GM23338 (cell line): ENCODE data around the gene RABGAP1L. TPM values are rescaled to one million over a fixed set of nuclear protein-coding genes. Genes with fewer than 3 reads are reported as not detected.

ENCODE experiments used
- ATAC-seq: fragments of 200-7000 bp; cut with Tn5 transposase; 3 replicates; pipeline ENCODE4 v1.9.1; 2020
- DNase-seq: peaks from one replicate; pipeline ENCODE4 v3.0.0-alpha.2; 2015; ENCODE audit warnings: low spot score
- H2AFZ ChIP-seq: fragments of 200-600 bp; sonication (generic); 2 replicates; pipeline ENCODE4 v1.8.0; 2016; ENCODE audit warnings: antibody characterized with exemption, mild to moderate bottlenecking, moderate library complexity
- H3F3A ChIP-seq: fragments of 200-600 bp; sonication (generic); replicated peaks from 2 replicates; pipeline ENCODE4 v1.8.0; 2017; ENCODE audit warnings: antibody characterized with exemption, mixed run types, low read depth
- H3K27ac ChIP-seq: fragments of 200-600 bp; sonication (generic); 2 replicates; pipeline ENCODE4 v1.6.1; 2016; ENCODE audit warnings: low read depth
- H3K27me3 ChIP-seq: fragments of 200-600 bp; sonication (generic); 2 replicates; pipeline ENCODE4 v1.8.0; 2016; ENCODE audit warnings: mild to moderate bottlenecking, mixed run types, moderate library complexity; ENCODE audit not compliant: insufficient read depth
- H3K36me3 ChIP-seq: fragments of 200-600 bp; sonication (generic); 2 replicates; pipeline ENCODE4 v1.8.0; 2016; ENCODE audit warnings: mild to moderate bottlenecking; ENCODE audit not compliant: insufficient read depth
- H3K4me1 ChIP-seq: fragments of 200-600 bp; sonication (generic); 2 replicates; pipeline ENCODE4 v1.8.0; 2016; ENCODE audit warnings: mild to moderate bottlenecking, moderate library complexity; ENCODE audit not compliant: insufficient read depth
- H3K4me2 ChIP-seq: fragments of 200-600 bp; sonication (generic); 2 replicates; pipeline ENCODE4 v1.7.1; 2017; ENCODE audit warnings: mixed run types
- H3K4me3 ChIP-seq: fragments of 200-600 bp; sonication (generic); 2 replicates; pipeline ENCODE4 v1.6.1; 2016; ENCODE audit warnings: mixed run types
- H3K79me2 ChIP-seq: fragments of 200-600 bp; sonication (generic); replicated peaks from 2 replicates; pipeline ENCODE4 v1.8.0; 2017; ENCODE audit warnings: mild to moderate bottlenecking; ENCODE audit not compliant: insufficient read depth
- H3K9me2 ChIP-seq: fragments of 200-600 bp; sonication (generic); 2 replicates; pipeline ENCODE4 v1.8.0; 2017; ENCODE audit not compliant: insufficient read depth
- H4K20me1 ChIP-seq: fragments of 200-600 bp; sonication (generic); replicated peaks from 2 replicates; pipeline ENCODE4 v1.8.0; 2017; ENCODE audit warnings: mild to moderate bottlenecking; ENCODE audit not compliant: insufficient read depth
- H3K27ac Mint-ChIP-seq: 2 replicates; pipeline ENCODE4 v1.8.0; 2020; ENCODE audit warnings: inconsistent platforms, mild to moderate bottlenecking, moderate library complexity, mixed read lengths
- H3K27me3 Mint-ChIP-seq: 3 replicates; pipeline ENCODE4 v1.8.0; 2022; ENCODE audit warnings: low read depth, mild to moderate bottlenecking, moderate library complexity, mixed read lengths, inconsistent platforms; ENCODE audit not compliant: insufficient read depth, poor library complexity
- H3K36me3 Mint-ChIP-seq: 3 replicates; pipeline ENCODE4 v1.8.0; 2021; ENCODE audit warnings: low read depth, mild to moderate bottlenecking, inconsistent platforms, moderate library complexity, mixed read lengths
- H3K4me1 Mint-ChIP-seq: 3 replicates; pipeline ENCODE4 v1.8.0; 2020; ENCODE audit warnings: mild to moderate bottlenecking, inconsistent platforms, mixed read lengths
- H3K4me3 Mint-ChIP-seq: 3 replicates; pipeline ENCODE4 v1.8.0; 2021; ENCODE audit warnings: moderate library complexity, mild to moderate bottlenecking, inconsistent platforms, mixed read lengths
- H3K9me3 Mint-ChIP-seq: 3 replicates; pipeline ENCODE4 v1.8.0; 2020; ENCODE audit warnings: moderate library complexity, mild to moderate bottlenecking, inconsistent platforms, mixed read lengths
- CREB1 ChIP-seq: fragments of 250-450 bp; sonication (Bioruptor Pico); IDR thresholded peaks from 2 replicates; pipeline ENCODE4 v1.5.0; 2020; ENCODE audit warnings: low read depth, mild to moderate bottlenecking, moderate library complexity
- EZH2phosphoT487 ChIP-seq: fragments of 200-600 bp; sonication (generic); IDR thresholded peaks from one replicate; pipeline ENCODE4 v1.8.1; 2018; ENCODE audit warnings: antibody characterized with exemption; ENCODE audit not compliant: unreplicated experiment
- JUNB ChIP-seq: IDR thresholded peaks from one replicate; pipeline ENCODE4 v1.6.1; 2016; ENCODE audit warnings: antibody characterized with exemption; ENCODE audit not compliant: unreplicated experiment
- NANOG ChIP-seq: IDR thresholded peaks from 2 replicates; pipeline ENCODE4 v1.6.1; 2016; ENCODE audit warnings: antibody characterized with exemption, borderline replicate concordance
- POLR2AphosphoS5 ChIP-seq: IDR thresholded peaks from 2 replicates; pipeline ENCODE4 v1.6.1; 2016; ENCODE audit warnings: antibody characterized with exemption, low read depth
- ZNF331 ChIP-seq: fragments of 250-450 bp; sonication (Bioruptor Pico); IDR thresholded peaks from 2 replicates; pipeline ENCODE4 v1.5.0; 2020; ENCODE audit warnings: low read depth, mild to moderate bottlenecking, moderate library complexity
- polyA plus RNA-seq: library from polyadenylated mRNA; unstranded; fragments of >200 nt; fragmentation: Nextera tagmentation; extraction: Ambion mirVana; gene quantifications from 2 replicates; pipeline ENCODE4 v1.2.1, GENCODE V29; 2016
- total RNA-seq: library from RNA; depleted of rRNA; stranded (reverse); fragments of >200 nt; shearing (Covaris generic); gene quantifications from 2 replicates; pipeline ENCODE4 v1.2.3, GENCODE V29; 2014
- TF ChIP-seq, protein P1 (sequence below): fragments of 250-450 bp; sonication (Bioruptor Pico); IDR thresholded peaks from 2 replicates; pipeline ENCODE4 v1.5.0; 2020; ENCODE audit warnings: mild to moderate bottlenecking, moderate library complexity
- TF ChIP-seq, protein P2 (sequence below): IDR thresholded peaks from one replicate; pipeline ENCODE4 v1.6.1; 2018; ENCODE audit warnings: antibody characterized with exemption; ENCODE audit not compliant: unreplicated experiment
- TF ChIP-seq, protein P3 (sequence below), 2 experiments: fragments of 200-600 bp in 1 of 2; sonication (generic) in 1 of 2; conservative IDR thresholded peaks; 2 replicates each; pipeline versions ENCODE4 v1.5.1 to v1.6.1; 2016 to 2017; ENCODE audit warnings: antibody characterized with exemption in 2 of 2, low read depth in 2 of 2, mild to moderate bottlenecking in 2 of 2, moderate library complexity in 1 of 2

The RABGAP1L gene
- total and polyA plus RNA-seq, 2 experiments from 2014 or later: 83.2 to 136 TPM

DNA sequence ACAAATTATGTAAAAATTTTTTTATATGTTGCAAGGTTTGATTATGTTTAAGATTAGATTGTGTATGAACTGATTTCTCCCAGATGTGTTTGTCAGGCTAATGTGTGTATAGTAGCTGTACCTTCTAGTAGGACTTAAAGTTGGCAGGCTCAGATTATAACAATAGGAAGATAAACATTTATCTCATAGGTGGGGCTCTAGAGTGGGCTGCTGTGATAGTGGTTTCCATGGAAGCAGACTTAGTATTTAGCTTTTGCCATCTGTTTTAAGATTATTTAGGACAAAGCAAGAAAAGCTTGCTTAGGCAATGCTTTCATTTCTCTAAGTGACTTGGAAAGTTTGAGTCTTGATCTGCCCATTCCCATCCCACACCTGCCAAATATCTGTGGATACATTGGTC lies 652.7 kb downstream of the RABGAP1L start:
- Histone ChIP-seq H3K27ac (no peak overlapping the region), H3K79me2 (no peaks in the 10 kb centered on the region), H2AFZ (no peak overlapping the region), H3K9me2 (no peaks in the 10 kb centered on the region), H3K4me1 (no peaks in the 10 kb centered on the region), H3K27me3 (no peaks in the 10 kb centered on the region), H3K4me3 (no peak overlapping the region), H4K20me1 (no peaks in the 10 kb centered on the region), H3K36me3 (no peaks in the 10 kb centered on the region), H3F3A (no peaks in the 10 kb centered on the region), H3K4me2 (no peak overlapping the region)
- H3K4me3 Mint-ChIP-seq: no peak overlapping the region
- peaks cover 13% of the 10 kb centered on the region for H3K4me1 Mint-ChIP-seq
- H3K9me3 Mint-ChIP-seq: no peaks in the 10 kb centered on the region
- TF ChIP-seq EZH2phosphoT487 (no peak), ZNF331 (no peak), CREB1 (no peak), POLR2AphosphoS5 (no peak), NANOG (no peak), JUNB (no peak)
- TF ChIP-seq, protein P1, sequence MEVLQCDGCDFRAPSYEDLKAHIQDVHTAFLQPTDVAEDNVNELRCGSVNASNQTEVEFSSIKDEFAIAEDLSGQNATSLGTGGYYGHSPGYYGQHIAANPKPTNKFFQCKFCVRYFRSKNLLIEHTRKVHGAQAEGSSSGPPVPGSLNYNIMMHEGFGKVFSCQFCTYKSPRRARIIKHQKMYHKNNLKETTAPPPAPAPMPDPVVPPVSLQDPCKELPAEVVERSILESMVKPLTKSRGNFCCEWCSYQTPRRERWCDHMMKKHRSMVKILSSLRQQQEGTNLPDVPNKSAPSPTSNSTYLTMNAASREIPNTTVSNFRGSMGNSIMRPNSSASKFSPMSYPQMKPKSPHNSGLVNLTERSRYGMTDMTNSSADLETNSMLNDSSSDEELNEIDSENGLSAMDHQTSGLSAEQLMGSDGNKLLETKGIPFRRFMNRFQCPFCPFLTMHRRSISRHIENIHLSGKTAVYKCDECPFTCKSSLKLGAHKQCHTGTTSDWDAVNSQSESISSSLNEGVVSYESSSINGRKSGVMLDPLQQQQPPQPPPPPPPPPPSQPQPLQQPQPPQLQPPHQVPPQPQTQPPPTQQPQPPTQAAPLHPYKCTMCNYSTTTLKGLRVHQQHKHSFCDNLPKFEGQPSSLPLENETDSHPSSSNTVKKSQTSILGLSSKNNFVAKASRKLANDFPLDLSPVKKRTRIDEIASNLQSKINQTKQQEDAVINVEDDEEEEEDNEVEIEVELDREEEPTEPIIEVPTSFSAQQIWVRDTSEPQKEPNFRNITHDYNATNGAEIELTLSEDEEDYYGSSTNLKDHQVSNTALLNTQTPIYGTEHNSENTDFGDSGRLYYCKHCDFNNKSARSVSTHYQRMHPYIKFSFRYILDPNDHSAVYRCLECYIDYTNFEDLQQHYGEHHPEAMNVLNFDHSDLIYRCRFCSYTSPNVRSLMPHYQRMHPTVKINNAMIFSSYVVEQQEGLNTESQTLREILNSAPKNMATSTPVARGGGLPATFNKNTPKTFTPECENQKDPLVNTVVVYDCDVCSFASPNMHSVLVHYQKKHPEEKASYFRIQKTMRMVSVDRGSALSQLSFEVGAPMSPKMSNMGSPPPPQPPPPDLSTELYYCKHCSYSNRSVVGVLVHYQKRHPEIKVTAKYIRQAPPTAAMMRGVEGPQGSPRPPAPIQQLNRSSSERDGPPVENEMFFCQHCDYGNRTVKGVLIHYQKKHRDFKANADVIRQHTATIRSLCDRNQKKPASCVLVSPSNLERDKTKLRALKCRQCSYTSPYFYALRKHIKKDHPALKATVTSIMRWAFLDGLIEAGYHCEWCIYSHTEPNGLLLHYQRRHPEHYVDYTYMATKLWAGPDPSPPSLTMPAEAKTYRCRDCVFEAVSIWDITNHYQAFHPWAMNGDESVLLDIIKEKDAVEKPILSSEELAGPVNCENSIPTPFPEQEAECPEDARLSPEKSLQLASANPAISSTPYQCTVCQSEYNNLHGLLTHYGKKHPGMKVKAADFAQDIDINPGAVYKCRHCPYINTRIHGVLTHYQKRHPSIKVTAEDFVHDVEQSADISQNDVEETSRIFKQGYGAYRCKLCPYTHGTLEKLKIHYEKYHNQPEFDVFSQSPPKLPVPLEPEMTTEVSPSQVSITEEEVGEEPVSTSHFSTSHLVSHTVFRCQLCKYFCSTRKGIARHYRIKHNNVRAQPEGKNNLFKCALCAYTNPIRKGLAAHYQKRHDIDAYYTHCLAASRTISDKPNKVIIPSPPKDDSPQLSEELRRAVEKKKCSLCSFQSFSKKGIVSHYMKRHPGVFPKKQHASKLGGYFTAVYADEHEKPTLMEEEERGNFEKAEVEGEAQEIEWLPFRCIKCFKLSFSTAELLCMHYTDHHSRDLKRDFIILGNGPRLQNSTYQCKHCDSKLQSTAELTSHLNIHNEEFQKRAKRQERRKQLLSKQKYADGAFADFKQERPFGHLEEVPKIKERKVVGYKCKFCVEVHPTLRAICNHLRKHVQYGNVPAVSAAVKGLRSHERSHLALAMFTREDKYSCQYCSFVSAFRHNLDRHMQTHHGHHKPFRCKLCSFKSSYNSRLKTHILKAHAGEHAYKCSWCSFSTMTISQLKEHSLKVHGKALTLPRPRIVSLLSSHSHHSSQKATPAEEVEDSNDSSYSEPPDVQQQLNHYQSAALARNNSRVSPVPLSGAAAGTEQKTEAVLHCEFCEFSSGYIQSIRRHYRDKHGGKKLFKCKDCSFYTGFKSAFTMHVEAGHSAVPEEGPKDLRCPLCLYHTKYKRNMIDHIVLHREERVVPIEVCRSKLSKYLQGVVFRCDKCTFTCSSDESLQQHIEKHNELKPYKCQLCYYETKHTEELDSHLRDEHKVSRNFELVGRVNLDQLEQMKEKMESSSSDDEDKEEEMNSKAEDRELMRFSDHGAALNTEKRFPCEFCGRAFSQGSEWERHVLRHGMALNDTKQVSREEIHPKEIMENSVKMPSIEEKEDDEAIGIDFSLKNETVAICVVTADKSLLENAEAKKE (CRISPR knock-in tag): no peak
- TF ChIP-seq, protein P2, sequence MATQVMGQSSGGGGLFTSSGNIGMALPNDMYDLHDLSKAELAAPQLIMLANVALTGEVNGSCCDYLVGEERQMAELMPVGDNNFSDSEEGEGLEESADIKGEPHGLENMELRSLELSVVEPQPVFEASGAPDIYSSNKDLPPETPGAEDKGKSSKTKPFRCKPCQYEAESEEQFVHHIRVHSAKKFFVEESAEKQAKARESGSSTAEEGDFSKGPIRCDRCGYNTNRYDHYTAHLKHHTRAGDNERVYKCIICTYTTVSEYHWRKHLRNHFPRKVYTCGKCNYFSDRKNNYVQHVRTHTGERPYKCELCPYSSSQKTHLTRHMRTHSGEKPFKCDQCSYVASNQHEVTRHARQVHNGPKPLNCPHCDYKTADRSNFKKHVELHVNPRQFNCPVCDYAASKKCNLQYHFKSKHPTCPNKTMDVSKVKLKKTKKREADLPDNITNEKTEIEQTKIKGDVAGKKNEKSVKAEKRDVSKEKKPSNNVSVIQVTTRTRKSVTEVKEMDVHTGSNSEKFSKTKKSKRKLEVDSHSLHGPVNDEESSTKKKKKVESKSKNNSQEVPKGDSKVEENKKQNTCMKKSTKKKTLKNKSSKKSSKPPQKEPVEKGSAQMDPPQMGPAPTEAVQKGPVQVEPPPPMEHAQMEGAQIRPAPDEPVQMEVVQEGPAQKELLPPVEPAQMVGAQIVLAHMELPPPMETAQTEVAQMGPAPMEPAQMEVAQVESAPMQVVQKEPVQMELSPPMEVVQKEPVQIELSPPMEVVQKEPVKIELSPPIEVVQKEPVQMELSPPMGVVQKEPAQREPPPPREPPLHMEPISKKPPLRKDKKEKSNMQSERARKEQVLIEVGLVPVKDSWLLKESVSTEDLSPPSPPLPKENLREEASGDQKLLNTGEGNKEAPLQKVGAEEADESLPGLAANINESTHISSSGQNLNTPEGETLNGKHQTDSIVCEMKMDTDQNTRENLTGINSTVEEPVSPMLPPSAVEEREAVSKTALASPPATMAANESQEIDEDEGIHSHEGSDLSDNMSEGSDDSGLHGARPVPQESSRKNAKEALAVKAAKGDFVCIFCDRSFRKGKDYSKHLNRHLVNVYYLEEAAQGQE: no peak
- TF ChIP-seq, protein P3, sequence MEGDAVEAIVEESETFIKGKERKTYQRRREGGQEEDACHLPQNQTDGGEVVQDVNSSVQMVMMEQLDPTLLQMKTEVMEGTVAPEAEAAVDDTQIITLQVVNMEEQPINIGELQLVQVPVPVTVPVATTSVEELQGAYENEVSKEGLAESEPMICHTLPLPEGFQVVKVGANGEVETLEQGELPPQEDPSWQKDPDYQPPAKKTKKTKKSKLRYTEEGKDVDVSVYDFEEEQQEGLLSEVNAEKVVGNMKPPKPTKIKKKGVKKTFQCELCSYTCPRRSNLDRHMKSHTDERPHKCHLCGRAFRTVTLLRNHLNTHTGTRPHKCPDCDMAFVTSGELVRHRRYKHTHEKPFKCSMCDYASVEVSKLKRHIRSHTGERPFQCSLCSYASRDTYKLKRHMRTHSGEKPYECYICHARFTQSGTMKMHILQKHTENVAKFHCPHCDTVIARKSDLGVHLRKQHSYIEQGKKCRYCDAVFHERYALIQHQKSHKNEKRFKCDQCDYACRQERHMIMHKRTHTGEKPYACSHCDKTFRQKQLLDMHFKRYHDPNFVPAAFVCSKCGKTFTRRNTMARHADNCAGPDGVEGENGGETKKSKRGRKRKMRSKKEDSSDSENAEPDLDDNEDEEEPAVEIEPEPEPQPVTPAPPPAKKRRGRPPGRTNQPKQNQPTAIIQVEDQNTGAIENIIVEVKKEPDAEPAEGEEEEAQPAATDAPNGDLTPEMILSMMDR (conservative IDR thresholded peaks at IDR 0.05; ENCODE audit: low read depth in 2 of 2): no peak
- no peaks in the 10 kb centered on the region for H3K27me3 Mint-ChIP-seq
- no peaks in the 10 kb centered on the region for H3K36me3 Mint-ChIP-seq
- no peak for ATAC-seq
- no peak for DNase-seq
- H3K27ac Mint-ChIP-seq: no peak overlapping the region
